Measurements from ENCODE around the gene TFPT.
"Not testable (repeated sequence)": the region's sequence is repeated elsewhere in the genome, so short reads cannot be mapped to it uniquely, and the experiment has no call there.

GRCh38 chr19:54099903-54100255, 15.6 kb downstream of the TFPT start:
- not testable (repeated sequence) for TF ChIP-seq CTCF (IDR thresholded peaks at IDR 0.05 in 4 of 5, conservative IDR thresholded peaks at IDR 0.05 in 1 of 5); POLR2A (IDR thresholded peaks at IDR 0.05)

Measured in gastrocnemius medialis (tissue), 4 donors.